PC-9 (cell line): Measurements from ENCODE around the gene TRIM6. TPM values are rescaled to one million over a fixed set of nuclear protein-coding genes. Genes with fewer than 3 reads are reported as not detected.

Source experiments
- BruUV-seq: library from RNA; stranded (reverse); fragments of 400-500 nt; replicated peaks from 2 replicates; lab custom pipeline; 2021; lab: Mats Ljungman, UMichigan
- CTCF ChIA-PET: fragments of 300-600 bp; sonication (Branson Sonifier 250); formaldehyde crosslinking; loops from one replicate; lab custom pipeline; 2022; ENCODE audit warnings: antibody characterized with exemption; lab: Charles Lee
- POLR2A ChIA-PET: fragments of 300-600 bp; sonication (Branson Sonifier 250); formaldehyde crosslinking; loops from one replicate; lab custom pipeline; 2022; ENCODE audit warnings: antibody characterized with exemption; ENCODE audit not compliant: unreplicated experiment; lab: Charles Lee
- DNase-seq, 2 experiments: peaks; one replicate each; pipeline versions ENCODE4 v3.0.0 to v3.0.0-alpha.2; 2015 to 2022; ENCODE audit warnings: mixed read lengths in 1 of 2
- H2AFZ ChIP-seq: fragments of 200-600 bp; sonication (generic); 2 replicates; pipeline ENCODE4 v1.8.1; 2017; ENCODE audit warnings: antibody characterized with exemption
- H3F3A ChIP-seq: fragments of 200-600 bp; sonication (generic); 2 replicates; pipeline ENCODE4 v1.8.1; 2017; ENCODE audit warnings: antibody characterized with exemption, mild to moderate bottlenecking, low read depth; ENCODE audit not compliant: insufficient read depth
- H3K27ac ChIP-seq: fragments of 200-600 bp; sonication (generic); 2 replicates; pipeline ENCODE4 v1.6.1; 2016; ENCODE audit warnings: mixed run types
- H3K27me3 ChIP-seq: fragments of 200-600 bp; sonication (generic); 2 replicates; pipeline ENCODE4 v1.6.1; 2016; ENCODE audit warnings: low read depth, mixed run types; ENCODE audit not compliant: insufficient read depth
- H3K36me3 ChIP-seq: fragments of 200-600 bp; sonication (generic); 2 replicates; pipeline ENCODE4 v1.6.1; 2016; ENCODE audit warnings: low read depth, mixed run types
- H3K4me1 ChIP-seq: fragments of 200-600 bp; sonication (generic); replicated peaks from 2 replicates; pipeline ENCODE4 v1.6.1; 2016; ENCODE audit warnings: mixed run types; ENCODE audit not compliant: insufficient read depth
- H3K4me2 ChIP-seq: fragments of 200-600 bp; sonication (generic); 2 replicates; pipeline ENCODE4 v1.6.1; 2017; ENCODE audit warnings: mixed run types
- H3K4me3 ChIP-seq: fragments of 200-600 bp; sonication (generic); 2 replicates; pipeline ENCODE4 v1.6.1; 2016; ENCODE audit warnings: mixed run types
- H3K79me2 ChIP-seq: fragments of 200-600 bp; sonication (generic); 2 replicates; pipeline ENCODE4 v1.6.1; 2017; ENCODE audit warnings: low read depth, mixed run types
- H3K9me2 ChIP-seq: fragments of 200-600 bp; sonication (generic); 2 replicates; pipeline ENCODE4 v1.8.1; 2017; ENCODE audit warnings: mild to moderate bottlenecking; ENCODE audit not compliant: insufficient read depth
- H3K9me3 ChIP-seq: fragments of 200-600 bp; sonication (generic); 2 replicates; pipeline ENCODE4 v1.8.1; 2016; ENCODE audit warnings: low read depth; ENCODE audit not compliant: insufficient read depth
- H4K20me1 ChIP-seq: fragments of 200-600 bp; sonication (generic); 2 replicates; pipeline ENCODE4 v1.8.1; 2017; ENCODE audit not compliant: insufficient read depth
- EZH2 ChIP-seq: fragments of 200-600 bp; sonication (generic); IDR thresholded peaks from 2 replicates; pipeline ENCODE4 v1.8.0; 2017; ENCODE audit warnings: antibody characterized with exemption, low read depth
- intact Hi-C: fragments of 100-400 bp; cut with micrococcal nuclease; formaldehyde crosslinking; loops from one replicate; pipeline ENCODE4 v1.10.0; 2022; ENCODE audit not compliant: unreplicated experiment
- total RNA-seq: library from RNA; stranded (reverse); gene quantifications from 2 replicates; pipeline ENCODE4 v1.2.3, GENCODE V29; 2021
- TF ChIP-seq, protein P1 (sequence below): fragments of 200-600 bp; sonication (generic); conservative IDR thresholded peaks from 2 replicates; pipeline ENCODE4 v1.6.1; 2017; ENCODE audit warnings: mixed run types, antibody characterized with exemption, mild to moderate bottlenecking, moderate library complexity

TRIM6 gene
- total RNA-seq, 1 experiment from 2014 or later: 3.9 TPM

DNA sequence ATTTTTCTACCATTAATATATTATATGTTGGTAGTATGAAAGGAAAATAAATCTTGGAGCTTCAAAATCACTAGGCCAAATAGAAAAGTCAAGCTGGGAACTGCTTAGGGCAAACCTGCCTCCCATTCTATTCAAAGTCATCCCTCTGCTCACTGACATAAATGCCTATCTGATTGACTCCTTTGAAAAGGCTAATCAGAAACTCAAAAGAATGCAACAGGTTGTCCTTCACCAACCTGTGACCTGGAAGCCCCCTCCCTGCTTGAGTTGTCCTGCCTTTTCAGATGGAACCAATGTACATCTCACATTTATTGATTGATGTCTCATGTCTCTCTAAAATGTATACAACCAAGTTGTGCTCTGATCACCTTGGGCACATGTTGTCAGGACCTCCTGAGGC, 25.1 kb downstream of the TRIM6 start:
- H3K4me3 ChIP-seq: peak overlapping the region; percentile 60; the same call in 1 of the 2 replicates
- no peak overlapping the region for H2AFZ ChIP-seq
- H3K9me2 ChIP-seq: no peaks in the 10 kb centered on the region
- peak overlapping the region; percentile 72 for H3K4me2 ChIP-seq
- no peaks in the 10 kb centered on the region for H3K27me3 ChIP-seq
- no TSS peak for BruUV-seq
- no peak for DNase-seq
- CTCF ChIA-PET: no interaction called here
- intact Hi-C loops: loop anchor here (1.0 kb wide), 2 partner anchors 25 to 63 kb away; partner anchors contain the start of gene TRIM6
- H3K79me2 ChIP-seq: no peaks in the 10 kb centered on the region
- peaks cover 31% of the 10 kb centered on the region for H3F3A ChIP-seq
- H3K9me3 ChIP-seq: no peaks in the 10 kb centered on the region
- POLR2A ChIA-PET: interaction anchor here (0.6 kb wide), 2 partner anchors 22 to 45 kb away, joined by 4 read pairs; no protein-coding TSS in a partner anchor
- H3K27ac ChIP-seq: peak overlapping the region; percentile 98
- TF ChIP-seq, protein P1, sequence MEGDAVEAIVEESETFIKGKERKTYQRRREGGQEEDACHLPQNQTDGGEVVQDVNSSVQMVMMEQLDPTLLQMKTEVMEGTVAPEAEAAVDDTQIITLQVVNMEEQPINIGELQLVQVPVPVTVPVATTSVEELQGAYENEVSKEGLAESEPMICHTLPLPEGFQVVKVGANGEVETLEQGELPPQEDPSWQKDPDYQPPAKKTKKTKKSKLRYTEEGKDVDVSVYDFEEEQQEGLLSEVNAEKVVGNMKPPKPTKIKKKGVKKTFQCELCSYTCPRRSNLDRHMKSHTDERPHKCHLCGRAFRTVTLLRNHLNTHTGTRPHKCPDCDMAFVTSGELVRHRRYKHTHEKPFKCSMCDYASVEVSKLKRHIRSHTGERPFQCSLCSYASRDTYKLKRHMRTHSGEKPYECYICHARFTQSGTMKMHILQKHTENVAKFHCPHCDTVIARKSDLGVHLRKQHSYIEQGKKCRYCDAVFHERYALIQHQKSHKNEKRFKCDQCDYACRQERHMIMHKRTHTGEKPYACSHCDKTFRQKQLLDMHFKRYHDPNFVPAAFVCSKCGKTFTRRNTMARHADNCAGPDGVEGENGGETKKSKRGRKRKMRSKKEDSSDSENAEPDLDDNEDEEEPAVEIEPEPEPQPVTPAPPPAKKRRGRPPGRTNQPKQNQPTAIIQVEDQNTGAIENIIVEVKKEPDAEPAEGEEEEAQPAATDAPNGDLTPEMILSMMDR: no peak
- TF ChIP-seq EZH2: no peak
- H3K4me1 ChIP-seq: peaks cover 57% of the 10 kb centered on the region
- no peaks in the 10 kb centered on the region for H3K36me3 ChIP-seq
- H4K20me1 ChIP-seq: no peaks in the 10 kb centered on the region

GRCh38 chr11:5622802-5623201, 26.4 kb downstream of the TRIM6 start:
- Histone ChIP-seq H2AFZ (no peak overlapping the region), H3K27ac (no peak overlapping the region), H3K9me3 (no peaks in the 10 kb centered on the region), H3K4me1 (peaks cover 58% of the 10 kb centered on the region), H3K9me2 (no peaks in the 10 kb centered on the region), H3K27me3 (no peaks in the 10 kb centered on the region), H3K36me3 (no peaks in the 10 kb centered on the region), H3F3A (peaks cover 31% of the 10 kb centered on the region), H4K20me1 (no peaks in the 10 kb centered on the region), H3K4me3 (no peak overlapping the region), H3K79me2 (no peaks in the 10 kb centered on the region), H3K4me2 (peak overlapping the region; percentile 40; the same call in 1 of the 2 replicates)
- TF ChIP-seq, protein P1: no peak
- TF ChIP-seq EZH2: no peak
- CTCF ChIA-PET: no interaction called here
- peak in 1 of 2 experiments; percentile 49 for DNase-seq
- intact Hi-C loops: no loop called here
- no TSS peak for BruUV-seq
- POLR2A ChIA-PET: no interaction called here

DNA sequence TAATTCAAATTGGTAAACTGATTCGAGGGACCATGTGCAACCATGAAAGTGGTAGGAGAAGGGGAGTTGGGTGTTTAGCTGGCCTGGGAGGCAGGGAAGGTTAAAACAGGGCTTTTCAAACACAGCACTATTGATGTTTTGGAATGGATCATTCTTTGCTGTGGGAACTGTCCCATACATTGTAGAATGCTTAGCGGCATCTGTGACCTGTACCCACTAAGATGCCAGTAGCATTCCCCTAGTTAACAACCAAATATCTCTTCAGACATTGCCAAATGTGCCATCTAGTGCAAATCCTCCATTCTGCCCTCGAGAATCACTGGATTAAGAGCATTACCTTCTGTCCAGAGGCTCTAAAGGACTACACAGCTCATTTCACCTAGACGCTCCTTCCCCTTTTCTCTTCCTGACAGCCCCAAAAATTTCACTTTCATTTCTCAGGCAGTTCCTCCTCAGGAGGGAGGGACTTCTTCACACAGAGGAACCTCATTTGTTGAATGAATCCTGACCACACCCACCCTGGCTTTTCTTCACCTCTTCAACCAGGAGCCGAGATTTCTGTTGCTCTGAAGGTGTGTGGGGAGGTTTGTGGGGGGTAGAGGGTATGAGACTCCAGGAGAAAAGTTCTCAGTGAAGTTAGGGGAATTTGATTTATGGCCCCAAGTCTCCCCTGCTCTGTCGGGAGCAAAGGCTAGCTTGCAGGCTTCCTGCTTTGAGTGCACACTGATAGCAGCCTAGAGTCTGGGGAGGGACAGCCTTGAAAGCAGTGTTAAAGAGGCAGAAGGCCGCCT, 28.2 kb downstream of the TRIM6 start, which contains the start of gene TRIM34:
Gene TRIM34, plus strand, starts transcription at position 513 of the 791 bp plus-strand sequence. CDS start 7,331 bp downstream, outside the sequence.
- Histone ChIP-seq H3K27ac (no peak within 1 kb of the TSS), H3K79me2 (no peaks in the 10 kb centered on the region), H3K9me2 (no peaks in the 10 kb centered on the region), H3K9me3 (no peaks in the 10 kb centered on the region), H2AFZ (no peak within 1 kb of the TSS; the same call in 1 of the 2 replicates), H3K36me3 (no peaks in the 10 kb centered on the region), H4K20me1 (no peaks in the 10 kb centered on the region), H3F3A (peaks cover 23% of the 10 kb centered on the region), H3K4me3 (peak within 1 kb of the TSS; percentile 30; the same call in 1 of the 2 replicates), H3K4me1 (peaks cover 44% of the 10 kb centered on the region), H3K27me3 (no peaks in the 10 kb centered on the region), H3K4me2 (peak within 1 kb of the TSS; percentile 63)
- TF ChIP-seq, protein P1: no peak
- TF ChIP-seq EZH2: no peak
- no TSS peak for BruUV-seq
- intact Hi-C loops: no loop called here
- peak; percentile 43 to 63 for DNase-seq
- ChIA-PET CTCF (no interaction called here), POLR2A (interaction anchor here (0.6 to 0.7 kb wide), 2 partner anchors 60 to 292 kb away, joined by 3 to 4 read pairs; partner anchors contain the start of gene TRIM5)
